PC-9 (cell line): ENCODE data around the gene TAX1BP1. TPM values are rescaled to one million over a fixed set of nuclear protein-coding genes. Genes with fewer than 3 reads are reported as not detected.

Experiments used
- BruUV-seq: library from RNA; stranded (reverse); fragments of 400-500 nt; replicated peaks from 2 replicates; lab custom pipeline; 2021; lab: Mats Ljungman, UMichigan
- CTCF ChIA-PET: fragments of 300-600 bp; sonication (Branson Sonifier 250); formaldehyde crosslinking; loops from one replicate; lab custom pipeline; 2022; ENCODE audit warnings: antibody characterized with exemption; lab: Charles Lee
- POLR2A ChIA-PET: fragments of 300-600 bp; sonication (Branson Sonifier 250); formaldehyde crosslinking; loops from one replicate; lab custom pipeline; 2022; ENCODE audit warnings: antibody characterized with exemption; ENCODE audit not compliant: unreplicated experiment; lab: Charles Lee
- DNase-seq, 2 experiments: peaks; one replicate each; pipeline versions ENCODE4 v3.0.0 to v3.0.0-alpha.2; 2015 to 2022; ENCODE audit warnings: mixed read lengths in 1 of 2
- H2AFZ ChIP-seq: fragments of 200-600 bp; sonication (generic); 2 replicates; pipeline ENCODE4 v1.8.1; 2017; ENCODE audit warnings: antibody characterized with exemption
- H3F3A ChIP-seq: fragments of 200-600 bp; sonication (generic); 2 replicates; pipeline ENCODE4 v1.8.1; 2017; ENCODE audit warnings: antibody characterized with exemption, mild to moderate bottlenecking, low read depth; ENCODE audit not compliant: insufficient read depth
- H3K27ac ChIP-seq: fragments of 200-600 bp; sonication (generic); 2 replicates; pipeline ENCODE4 v1.6.1; 2016; ENCODE audit warnings: mixed run types
- H3K27me3 ChIP-seq: fragments of 200-600 bp; sonication (generic); 2 replicates; pipeline ENCODE4 v1.6.1; 2016; ENCODE audit warnings: low read depth, mixed run types; ENCODE audit not compliant: insufficient read depth
- H3K36me3 ChIP-seq: fragments of 200-600 bp; sonication (generic); 2 replicates; pipeline ENCODE4 v1.6.1; 2016; ENCODE audit warnings: low read depth, mixed run types
- H3K4me1 ChIP-seq: fragments of 200-600 bp; sonication (generic); replicated peaks from 2 replicates; pipeline ENCODE4 v1.6.1; 2016; ENCODE audit warnings: mixed run types; ENCODE audit not compliant: insufficient read depth
- H3K4me2 ChIP-seq: fragments of 200-600 bp; sonication (generic); 2 replicates; pipeline ENCODE4 v1.6.1; 2017; ENCODE audit warnings: mixed run types
- H3K4me3 ChIP-seq: fragments of 200-600 bp; sonication (generic); 2 replicates; pipeline ENCODE4 v1.6.1; 2016; ENCODE audit warnings: mixed run types
- H3K79me2 ChIP-seq: fragments of 200-600 bp; sonication (generic); 2 replicates; pipeline ENCODE4 v1.6.1; 2017; ENCODE audit warnings: low read depth, mixed run types
- H3K9me2 ChIP-seq: fragments of 200-600 bp; sonication (generic); 2 replicates; pipeline ENCODE4 v1.8.1; 2017; ENCODE audit warnings: mild to moderate bottlenecking; ENCODE audit not compliant: insufficient read depth
- H3K9me3 ChIP-seq: fragments of 200-600 bp; sonication (generic); 2 replicates; pipeline ENCODE4 v1.8.1; 2016; ENCODE audit warnings: low read depth; ENCODE audit not compliant: insufficient read depth
- H4K20me1 ChIP-seq: fragments of 200-600 bp; sonication (generic); 2 replicates; pipeline ENCODE4 v1.8.1; 2017; ENCODE audit not compliant: insufficient read depth
- EZH2 ChIP-seq: fragments of 200-600 bp; sonication (generic); IDR thresholded peaks from 2 replicates; pipeline ENCODE4 v1.8.0; 2017; ENCODE audit warnings: antibody characterized with exemption, low read depth
- intact Hi-C: fragments of 100-400 bp; cut with micrococcal nuclease; formaldehyde crosslinking; loops from one replicate; pipeline ENCODE4 v1.10.0; 2022; ENCODE audit not compliant: unreplicated experiment
- total RNA-seq: library from RNA; stranded (reverse); gene quantifications from 2 replicates; pipeline ENCODE4 v1.2.3, GENCODE V29; 2021
- TF ChIP-seq, protein P1 (sequence below): fragments of 200-600 bp; sonication (generic); conservative IDR thresholded peaks from 2 replicates; pipeline ENCODE4 v1.6.1; 2017; ENCODE audit warnings: mixed run types, antibody characterized with exemption, mild to moderate bottlenecking, moderate library complexity

The TAX1BP1 gene
- total RNA-seq, 1 experiment from 2014 or later, result 174 TPM

DNA sequence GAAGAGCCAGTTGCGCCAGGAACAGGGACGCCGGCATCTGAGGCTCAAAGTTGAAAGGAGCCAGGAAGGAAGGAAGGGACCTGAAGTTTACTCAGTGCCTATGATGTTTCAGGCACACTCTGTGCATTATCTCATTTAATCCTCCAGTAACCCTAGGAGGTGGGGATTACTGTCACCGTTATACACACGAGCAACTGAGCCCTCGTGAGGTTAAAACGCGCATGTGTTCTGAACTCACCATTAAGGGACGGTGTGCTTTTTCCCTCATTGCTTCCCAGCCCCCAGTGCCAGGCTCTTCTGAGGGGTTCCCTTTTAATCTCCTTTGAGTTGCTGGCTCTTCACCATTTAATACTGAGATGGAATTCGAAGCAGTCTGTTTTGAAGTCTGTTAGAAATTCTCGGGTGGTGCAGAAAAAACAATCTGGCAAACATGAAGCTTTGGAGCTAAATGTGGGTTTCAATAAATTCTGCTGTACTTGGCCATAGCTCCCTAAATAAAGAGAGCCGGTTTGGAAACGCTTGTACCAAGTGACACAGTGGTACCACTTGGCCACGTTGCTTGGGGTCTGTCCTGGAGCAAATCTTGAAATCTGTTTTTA, 102.2 kb downstream of the TAX1BP1 start:
- no peaks in the 10 kb centered on the region for H3K9me3 ChIP-seq
- H4K20me1 ChIP-seq, result no peaks in the 10 kb centered on the region
- DNase-seq, result no peak
- intact Hi-C loops, result no loop called here
- no peaks in the 10 kb centered on the region for H3K27me3 ChIP-seq
- H3K4me3 ChIP-seq, result no peak overlapping the region
- H3K9me2 ChIP-seq, result no peaks in the 10 kb centered on the region
- no peak for TF ChIP-seq EZH2
- TF ChIP-seq, protein P1, sequence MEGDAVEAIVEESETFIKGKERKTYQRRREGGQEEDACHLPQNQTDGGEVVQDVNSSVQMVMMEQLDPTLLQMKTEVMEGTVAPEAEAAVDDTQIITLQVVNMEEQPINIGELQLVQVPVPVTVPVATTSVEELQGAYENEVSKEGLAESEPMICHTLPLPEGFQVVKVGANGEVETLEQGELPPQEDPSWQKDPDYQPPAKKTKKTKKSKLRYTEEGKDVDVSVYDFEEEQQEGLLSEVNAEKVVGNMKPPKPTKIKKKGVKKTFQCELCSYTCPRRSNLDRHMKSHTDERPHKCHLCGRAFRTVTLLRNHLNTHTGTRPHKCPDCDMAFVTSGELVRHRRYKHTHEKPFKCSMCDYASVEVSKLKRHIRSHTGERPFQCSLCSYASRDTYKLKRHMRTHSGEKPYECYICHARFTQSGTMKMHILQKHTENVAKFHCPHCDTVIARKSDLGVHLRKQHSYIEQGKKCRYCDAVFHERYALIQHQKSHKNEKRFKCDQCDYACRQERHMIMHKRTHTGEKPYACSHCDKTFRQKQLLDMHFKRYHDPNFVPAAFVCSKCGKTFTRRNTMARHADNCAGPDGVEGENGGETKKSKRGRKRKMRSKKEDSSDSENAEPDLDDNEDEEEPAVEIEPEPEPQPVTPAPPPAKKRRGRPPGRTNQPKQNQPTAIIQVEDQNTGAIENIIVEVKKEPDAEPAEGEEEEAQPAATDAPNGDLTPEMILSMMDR, result no peak
- H3F3A ChIP-seq, result no peaks in the 10 kb centered on the region
- H3K36me3 ChIP-seq, result no peaks in the 10 kb centered on the region
- ChIA-PET POLR2A (no interaction called here), CTCF (interaction anchor here (0.6 kb wide), 1 partner anchor 8 kb away, joined by 6 read pairs; no protein-coding TSS in a partner anchor)
- no TSS peak for BruUV-seq
- no peak overlapping the region for H3K27ac ChIP-seq
- H3K79me2 ChIP-seq, result no peaks in the 10 kb centered on the region
- H3K4me2 ChIP-seq, result no peak overlapping the region
- no peaks in the 10 kb centered on the region for H3K4me1 ChIP-seq
- H2AFZ ChIP-seq, result no peak overlapping the region

DNA sequence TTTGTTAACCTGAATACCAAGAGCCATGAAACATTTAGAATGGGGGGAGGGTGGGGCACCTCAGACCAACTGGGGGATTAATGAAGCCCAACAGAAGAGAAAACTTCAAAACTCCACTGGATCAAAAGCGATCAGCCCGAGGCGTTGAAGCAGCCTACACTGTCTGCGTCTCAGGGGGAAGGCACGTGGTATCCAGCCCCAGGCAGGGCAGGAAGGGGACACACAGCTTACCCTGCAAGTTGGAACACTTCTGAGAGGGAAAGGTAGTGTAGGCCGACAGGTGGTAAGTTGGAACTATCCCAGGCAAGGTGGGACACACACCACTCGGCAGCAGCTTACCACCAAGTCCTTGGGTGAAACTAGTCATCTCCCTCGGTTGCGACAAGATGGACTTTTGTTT, 102.9 kb downstream of the TAX1BP1 start:
- Histone ChIP-seq H3K9me3 (no peaks in the 10 kb centered on the region), H3K27ac (no peak overlapping the region), H3K4me2 (no peak overlapping the region), H3K79me2 (no peaks in the 10 kb centered on the region), H3F3A (no peaks in the 10 kb centered on the region), H2AFZ (no peak overlapping the region), H3K4me3 (no peak overlapping the region), H3K9me2 (no peaks in the 10 kb centered on the region), H3K27me3 (no peaks in the 10 kb centered on the region), H4K20me1 (no peaks in the 10 kb centered on the region), H3K36me3 (no peaks in the 10 kb centered on the region), H3K4me1 (no peaks in the 10 kb centered on the region)
- ChIA-PET CTCF (interaction anchor here (0.6 kb wide), 1 partner anchor 8 kb away, joined by 6 read pairs; no protein-coding TSS in a partner anchor), POLR2A (no interaction called here)
- intact Hi-C loops, result no loop called here
- no peak for DNase-seq
- no TSS peak for BruUV-seq
- TF ChIP-seq, protein P1, result no peak
- TF ChIP-seq EZH2, result no peak

DNA sequence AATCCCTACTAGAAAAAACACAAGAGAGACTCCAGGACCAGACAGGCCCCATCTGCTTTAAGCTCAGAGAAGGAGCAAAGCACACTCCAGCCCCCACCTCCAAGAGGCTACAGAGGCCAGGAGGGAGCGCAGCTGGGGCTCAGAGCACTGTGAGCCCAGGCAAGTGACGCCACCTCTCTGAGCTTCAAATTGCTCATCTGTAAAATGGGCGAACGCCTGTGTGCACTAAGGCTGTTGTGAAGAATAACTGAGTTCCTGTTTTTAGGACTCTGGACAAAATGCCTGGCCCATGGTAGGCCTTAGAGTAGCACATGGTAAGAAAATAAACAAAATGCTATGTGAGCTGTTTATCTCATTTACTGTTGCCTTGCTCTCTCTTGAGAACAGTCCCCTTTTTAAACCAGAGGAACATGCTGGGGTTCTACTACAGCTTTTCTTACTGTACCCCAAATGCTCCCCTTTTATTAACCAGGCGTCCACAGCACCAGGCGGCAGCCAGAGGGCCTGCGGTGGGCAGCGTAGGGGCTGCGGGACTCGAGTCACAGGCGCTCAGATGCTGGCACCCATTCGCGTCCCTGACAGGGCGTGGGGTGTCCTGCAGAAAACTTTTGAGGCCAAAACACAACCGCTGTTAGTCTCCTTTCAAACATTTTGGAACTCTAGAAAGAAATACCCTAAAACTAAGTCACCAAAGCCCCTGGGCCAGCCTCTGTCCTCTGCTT, 103.8 kb downstream of the TAX1BP1 start:
- no peak overlapping the region for H3K4me3 ChIP-seq
- H3F3A ChIP-seq, result no peaks in the 10 kb centered on the region
- TF ChIP-seq EZH2, result no peak
- TF ChIP-seq, protein P1, result no peak
- no TSS peak for BruUV-seq
- DNase-seq, result no peak
- H3K4me1 ChIP-seq, result no peaks in the 10 kb centered on the region
- no peak overlapping the region for H2AFZ ChIP-seq
- intact Hi-C loops, result no loop called here
- no peaks in the 10 kb centered on the region for H3K9me3 ChIP-seq
- no peak overlapping the region for H3K4me2 ChIP-seq
- no peaks in the 10 kb centered on the region for H3K9me2 ChIP-seq
- no peaks in the 10 kb centered on the region for H3K36me3 ChIP-seq
- H3K79me2 ChIP-seq, result no peaks in the 10 kb centered on the region
- no peak overlapping the region for H3K27ac ChIP-seq
- POLR2A ChIA-PET, result no interaction called here
- H4K20me1 ChIP-seq, result no peaks in the 10 kb centered on the region
- CTCF ChIA-PET, result interaction anchor here (0.6 kb wide), 1 partner anchor 78 kb away, joined by 3 read pairs; no protein-coding TSS in a partner anchor
- H3K27me3 ChIP-seq, result no peaks in the 10 kb centered on the region
